GM19468 (cell line): ENCODE results near the gene NEAT1.
A peak's percentile ranks its signal among the peaks of the same experiment; 100 is the strongest.
"Not testable (repeated sequence)": the region's sequence is repeated elsewhere in the genome, so short reads cannot be mapped to it uniquely, and the experiment has no call there.

Experiments
- ATAC-seq: cut with Tn5 transposase; IDR thresholded peaks from one replicate; pipeline ENCODE4 v1.9.1; 2021; ENCODE audit warnings: mild to moderate bottlenecking, moderate library complexity, moderate number of reproducible peaks; ENCODE audit not compliant: unreplicated experiment; ENCODE audit errors: extremely low read depth

Gene NEAT1

DNA sequence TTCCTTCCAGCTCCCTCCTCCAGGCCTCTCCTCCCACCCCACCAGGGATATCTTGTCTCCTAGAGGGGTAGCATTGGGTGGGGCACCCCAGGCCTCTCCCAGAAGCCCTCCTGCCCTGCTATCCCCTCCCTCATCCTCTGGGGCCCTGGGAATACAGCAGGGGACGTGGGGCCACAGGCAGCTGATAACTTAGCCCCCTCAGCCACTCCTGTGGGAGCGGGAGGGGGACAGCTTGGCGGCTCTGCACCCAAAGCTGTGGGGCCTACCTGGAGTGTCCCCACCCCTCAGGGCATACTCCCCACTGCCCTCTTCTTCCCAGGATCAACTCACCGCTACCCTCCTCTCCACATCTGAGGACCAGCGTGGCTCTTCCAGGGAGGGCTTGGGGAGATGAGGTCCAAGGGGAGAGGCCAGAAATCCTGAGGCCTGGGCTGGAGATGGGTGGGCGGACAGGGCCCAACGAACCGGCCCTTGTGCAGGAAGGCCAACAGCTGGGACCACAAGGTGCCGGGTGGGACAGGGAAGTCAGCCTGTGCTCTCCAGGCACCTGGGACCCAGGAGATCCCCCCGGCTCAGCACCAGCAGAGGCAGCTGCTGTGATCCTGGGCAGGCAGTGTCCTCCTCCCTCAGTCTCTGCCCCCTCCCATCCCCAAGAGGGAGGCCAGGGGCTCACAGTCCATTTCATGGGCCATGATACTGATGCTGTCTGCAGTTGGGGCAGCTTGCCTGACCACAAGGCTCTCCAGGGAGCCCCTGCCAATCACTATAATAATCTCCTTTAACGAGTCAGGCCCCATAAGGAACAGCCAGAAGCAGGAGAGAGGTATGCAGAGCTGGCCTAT, 23.2 kb downstream of the NEAT1 start:
- ATAC-seq: no peak

DNA sequence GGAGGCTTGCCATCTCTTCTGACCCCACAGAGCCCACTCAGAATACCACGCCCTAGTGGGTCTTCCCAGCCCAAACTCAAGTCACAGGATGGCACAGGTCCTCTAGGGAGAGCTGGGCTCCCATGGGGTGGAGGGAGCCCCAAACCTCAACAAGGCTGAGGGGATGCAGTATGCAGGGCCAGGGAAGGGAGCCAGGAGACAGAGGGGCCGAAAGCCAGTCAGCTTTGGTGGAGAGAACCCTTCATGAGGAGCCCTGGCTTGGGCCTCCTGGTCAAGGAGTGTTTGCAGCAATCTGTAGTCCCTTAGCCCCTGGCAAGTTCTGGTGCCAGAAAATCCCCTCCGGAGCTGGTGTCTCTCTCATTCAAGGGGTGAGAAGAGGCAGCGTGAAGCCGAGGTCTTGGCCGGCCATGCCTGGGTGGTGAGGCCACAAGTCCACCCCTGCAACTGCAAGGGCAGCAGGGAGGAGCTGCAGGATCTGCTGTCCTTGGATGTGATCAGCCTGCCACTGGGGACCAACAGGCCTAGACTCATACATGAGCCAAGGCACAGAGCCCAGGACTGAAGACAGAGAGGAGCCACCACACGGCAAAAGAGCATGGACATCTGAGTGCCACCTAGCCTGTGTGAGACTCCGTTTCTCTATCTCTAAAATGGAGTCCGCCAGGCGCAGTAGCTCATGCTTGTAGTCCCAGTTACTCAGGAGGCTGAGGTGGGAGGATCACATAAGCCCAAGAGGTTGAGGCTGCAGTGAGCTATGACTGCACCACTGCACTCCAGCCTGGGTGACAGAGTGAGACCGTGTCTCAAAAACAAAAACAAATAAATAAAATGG, 24.1 kb downstream of the NEAT1 start:
- ATAC-seq: no peak

DNA sequence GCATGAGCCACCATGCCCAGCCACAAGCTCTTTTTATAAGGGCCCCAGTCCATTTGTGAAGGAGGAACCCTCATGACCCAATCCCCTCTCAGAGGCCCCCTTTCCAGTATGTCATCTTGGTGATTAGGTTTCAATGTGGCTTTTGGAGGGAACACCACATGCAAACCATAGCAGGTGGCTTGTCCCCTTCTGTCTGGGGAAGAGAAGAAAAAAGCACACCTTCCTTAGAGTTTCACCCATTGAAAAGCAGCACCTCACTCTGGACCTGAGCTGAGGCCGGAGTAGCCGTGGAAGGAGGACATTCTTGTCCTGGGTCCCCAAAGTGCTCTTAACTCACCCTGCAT, 25.4 kb downstream of the NEAT1 start:
- no peak for ATAC-seq

DNA sequence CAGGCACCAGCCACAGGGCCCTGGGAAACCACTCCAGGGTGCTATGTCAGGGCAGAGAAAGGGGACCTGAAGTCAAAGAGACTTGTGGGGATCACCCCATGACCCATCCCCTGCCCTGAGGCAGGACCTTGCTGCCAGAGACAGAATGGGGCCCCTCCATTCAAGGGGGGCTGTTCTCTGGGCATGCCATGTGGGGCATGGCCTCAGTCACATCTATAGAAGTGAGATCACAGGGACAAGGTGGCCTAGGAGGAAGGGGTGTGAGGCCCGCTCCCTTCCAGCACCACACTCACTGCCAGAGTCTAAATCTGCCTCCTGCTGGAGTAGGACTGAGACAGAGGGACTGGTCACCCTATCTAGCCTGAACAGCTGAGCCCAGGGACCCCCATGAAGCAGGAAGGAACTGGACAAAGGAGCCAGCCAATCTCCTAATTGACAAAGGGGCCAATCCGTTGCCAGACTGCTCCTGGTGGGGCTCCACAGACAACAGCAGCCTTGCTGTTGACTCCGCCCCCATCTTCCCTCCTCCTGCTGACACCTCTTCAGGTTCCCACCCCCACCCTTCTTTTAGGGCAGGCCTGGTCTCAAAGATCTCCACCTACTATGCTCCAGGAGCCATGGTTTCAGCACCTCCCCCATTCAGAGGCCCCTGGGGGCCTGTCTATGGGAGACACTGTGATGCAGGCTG, 26.0 kb downstream of the NEAT1 start:
- no peak for ATAC-seq

DNA sequence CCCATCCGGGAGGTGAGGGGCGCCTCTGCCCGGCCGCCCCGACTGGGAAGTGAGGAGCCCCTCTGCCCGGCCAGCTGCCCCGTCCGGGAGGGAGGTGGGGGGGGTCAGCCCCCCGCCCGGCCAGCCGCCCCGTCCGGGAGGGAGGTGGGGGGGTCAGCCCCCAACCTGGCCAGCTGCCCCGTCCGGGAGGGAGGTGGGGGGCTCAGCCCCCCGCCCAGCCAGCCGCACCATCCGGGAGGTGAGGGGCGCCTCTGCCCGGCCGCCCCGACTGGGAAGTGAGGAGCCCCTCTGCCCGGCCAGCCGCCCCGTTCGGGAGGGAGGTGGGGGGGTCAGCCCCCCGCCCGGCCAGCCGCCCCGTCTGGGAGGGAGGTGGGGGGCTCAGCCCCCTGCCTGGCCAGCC, 28.7 kb downstream of the NEAT1 start:
- not testable (repeated sequence) for ATAC-seq

DNA sequence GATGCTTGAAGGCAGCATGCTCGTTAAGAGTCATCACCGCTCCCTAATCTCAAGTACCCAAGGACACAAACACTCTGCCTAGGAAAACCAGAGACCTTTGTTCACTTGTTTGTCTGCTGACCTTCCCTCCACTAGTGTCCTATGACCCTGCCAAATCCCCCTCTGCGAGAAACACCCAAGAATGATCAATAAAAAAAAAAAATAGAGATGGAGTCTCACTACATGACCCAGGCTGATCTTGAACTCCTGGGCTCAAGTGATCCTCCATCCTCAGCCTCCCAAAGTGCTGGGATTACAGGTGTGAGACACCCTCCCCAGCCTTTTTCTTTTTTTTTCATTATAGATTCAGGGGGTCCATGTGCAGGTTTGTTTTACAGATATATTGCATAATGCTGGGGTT, 29.7 kb downstream of the NEAT1 start:
- not testable (repeated sequence) for ATAC-seq

DNA sequence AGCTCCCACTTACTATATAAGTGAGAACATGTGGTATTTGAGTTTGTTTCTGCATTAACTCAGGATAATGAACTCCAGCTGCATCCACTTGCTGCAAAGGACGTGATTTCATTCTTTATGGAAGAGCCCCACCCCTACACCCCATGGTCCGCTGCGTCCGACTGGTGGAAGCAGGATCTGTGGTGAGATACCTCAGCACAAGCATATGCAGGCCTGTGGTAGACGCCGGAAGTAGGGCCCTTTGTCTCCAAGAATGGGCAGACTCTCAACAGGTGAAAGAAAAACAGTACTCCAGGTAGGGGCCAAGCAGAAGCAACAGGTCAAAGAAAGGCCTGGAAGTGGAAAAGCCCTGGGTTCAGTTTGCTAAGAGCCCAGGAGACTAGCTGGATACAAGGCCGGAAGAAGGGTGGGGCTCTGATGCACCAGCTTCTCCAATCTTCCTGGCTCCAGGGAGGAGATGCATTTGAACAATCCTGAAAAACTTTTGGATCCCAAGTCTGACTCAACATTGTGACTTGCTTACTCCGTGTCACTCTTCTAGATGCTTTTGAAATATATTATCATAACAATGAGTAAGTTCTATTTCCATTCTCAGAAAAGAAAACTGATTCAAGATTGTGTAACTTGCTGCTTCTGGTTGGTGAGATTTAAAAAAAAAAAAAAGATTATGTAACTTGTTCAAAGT, 30.4 kb downstream of the NEAT1 start:
- no peak for ATAC-seq

DNA sequence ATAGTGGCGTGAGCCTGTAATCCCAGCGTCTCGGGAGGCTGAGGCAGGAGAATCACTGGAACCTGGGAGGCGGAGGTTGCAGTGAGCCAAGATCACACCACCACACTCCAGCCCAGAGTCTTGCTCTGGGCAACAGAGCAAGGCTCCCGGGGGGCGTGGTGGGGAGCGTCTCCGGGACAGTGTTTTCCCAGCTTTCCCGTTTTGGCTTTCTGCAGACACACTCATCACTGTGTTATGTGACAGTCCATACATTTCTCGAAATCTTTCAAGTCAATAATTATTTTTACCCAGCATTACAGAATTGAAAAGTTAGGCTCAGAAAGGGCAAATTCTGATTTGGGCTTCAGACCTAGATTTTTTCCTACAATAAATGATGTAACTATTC, 31.7 kb downstream of the NEAT1 start:
- ATAC-seq: no peak

DNA sequence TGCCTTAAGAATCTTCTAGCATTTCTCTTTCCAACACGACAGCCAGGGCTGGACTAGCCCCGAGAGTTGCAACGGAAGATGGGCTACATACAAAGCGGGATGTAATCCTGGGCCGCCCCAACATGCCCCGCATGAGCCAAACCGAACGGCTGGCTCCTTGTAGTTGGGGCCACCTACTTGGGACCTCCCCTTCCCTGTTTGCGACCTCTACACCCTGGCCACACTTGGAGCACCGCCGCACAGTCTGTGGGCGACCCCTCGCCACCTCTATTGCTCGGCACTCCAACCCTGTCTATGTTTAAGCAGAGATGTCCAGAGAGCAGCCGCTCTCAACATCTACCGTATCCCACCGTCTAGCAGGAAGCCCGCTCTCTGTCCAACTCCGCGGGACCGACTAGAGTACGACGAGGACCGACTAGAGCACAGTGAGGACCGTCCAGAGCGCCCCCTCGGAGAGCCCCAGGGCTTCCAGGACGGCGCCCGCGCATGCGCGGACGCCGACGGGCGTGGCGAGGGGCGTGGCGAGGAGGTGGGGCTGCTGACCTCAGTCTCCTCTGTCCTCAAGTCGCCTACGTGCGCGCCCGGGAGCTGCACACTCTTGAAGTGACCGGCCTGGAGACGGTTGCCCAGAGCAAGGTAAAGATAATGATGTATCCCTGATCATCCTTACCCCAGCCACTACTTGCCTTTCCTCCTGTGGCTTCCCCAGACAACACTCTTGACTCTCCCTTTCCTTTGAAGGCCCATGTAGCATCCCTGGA, 32.3 kb downstream of the NEAT1 start:
- ATAC-seq: peak; percentile 49

DNA sequence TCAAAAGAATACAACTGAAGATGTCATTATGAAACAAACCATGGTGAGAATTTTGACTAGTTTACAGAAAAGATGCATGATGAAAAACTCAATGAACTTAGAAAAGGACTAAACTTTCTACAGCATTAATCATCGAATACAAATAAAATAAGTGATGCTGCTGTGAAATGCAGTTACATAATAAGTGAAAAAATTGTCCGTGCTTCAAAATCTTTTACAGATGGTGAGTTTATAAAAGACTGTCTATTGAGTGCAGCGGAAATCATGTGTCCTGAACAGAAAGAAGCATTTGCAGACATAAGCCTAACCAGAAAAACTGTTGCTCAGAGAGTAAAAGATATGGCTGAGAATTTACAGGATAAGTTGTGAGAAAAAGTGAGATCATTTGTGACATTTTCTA, 33.8 kb downstream of the NEAT1 start:
- ATAC-seq: no peak

DNA sequence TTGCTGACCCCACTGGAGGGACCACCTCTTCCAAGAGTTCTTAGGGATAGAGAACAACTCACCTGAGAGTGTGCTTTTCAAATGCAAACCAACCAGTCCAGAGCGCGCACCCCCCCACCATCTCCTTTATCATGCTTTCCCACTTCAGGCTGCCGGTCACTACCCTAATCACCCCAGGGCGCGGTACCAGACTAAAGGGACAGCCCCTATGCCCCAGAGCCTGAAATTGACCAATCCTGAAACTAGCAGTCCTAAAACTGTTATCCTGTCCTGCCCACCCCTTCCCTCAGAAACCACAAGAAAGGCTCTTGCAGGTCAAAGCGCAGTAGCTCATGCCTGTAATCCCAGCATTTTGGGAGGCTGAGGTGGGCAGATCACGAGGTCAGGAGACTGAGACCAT, 37.0 kb downstream of the NEAT1 start:
- ATAC-seq: no peak

DNA sequence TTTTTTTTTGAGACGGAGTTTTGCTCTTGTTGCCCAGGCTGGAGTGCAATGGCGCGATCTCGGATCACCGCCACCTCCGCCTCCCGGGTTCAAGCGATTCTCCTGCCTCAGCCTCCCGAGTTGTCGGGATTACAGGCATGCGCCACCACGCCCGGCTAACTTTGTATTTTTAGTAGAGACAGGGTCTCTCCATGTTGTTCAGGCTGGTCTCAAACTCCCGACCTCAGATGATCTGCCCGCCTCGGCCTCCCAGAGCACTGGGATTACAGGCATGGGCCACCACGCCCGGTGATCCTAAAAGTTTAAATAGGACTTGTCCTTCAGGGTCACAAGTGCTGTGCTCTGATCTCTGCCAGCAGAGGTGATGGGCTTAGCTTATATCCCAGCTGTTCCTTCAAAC, 42.9 kb downstream of the NEAT1 start:
- not testable (repeated sequence) for ATAC-seq

DNA sequence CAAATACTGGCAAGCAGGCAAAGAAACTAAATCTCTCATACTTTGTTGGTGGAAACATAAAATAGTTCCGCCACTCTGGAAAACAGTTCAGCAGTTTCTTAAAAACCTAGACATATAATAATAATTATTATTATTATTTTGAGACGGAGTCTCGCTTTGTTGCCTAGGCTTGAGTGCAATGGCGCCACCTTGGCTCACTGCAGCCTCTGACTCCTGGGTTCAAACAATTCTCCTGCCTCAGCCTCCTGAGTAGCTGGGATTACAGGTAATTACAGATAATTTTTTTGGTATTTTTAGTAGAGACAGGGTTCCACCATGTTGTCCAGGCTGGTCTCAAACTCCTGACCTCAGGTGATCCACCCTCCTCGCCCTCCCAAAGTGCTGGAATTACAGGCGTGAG, 44.7 kb downstream of the NEAT1 start:
- not testable (repeated sequence) for ATAC-seq

DNA sequence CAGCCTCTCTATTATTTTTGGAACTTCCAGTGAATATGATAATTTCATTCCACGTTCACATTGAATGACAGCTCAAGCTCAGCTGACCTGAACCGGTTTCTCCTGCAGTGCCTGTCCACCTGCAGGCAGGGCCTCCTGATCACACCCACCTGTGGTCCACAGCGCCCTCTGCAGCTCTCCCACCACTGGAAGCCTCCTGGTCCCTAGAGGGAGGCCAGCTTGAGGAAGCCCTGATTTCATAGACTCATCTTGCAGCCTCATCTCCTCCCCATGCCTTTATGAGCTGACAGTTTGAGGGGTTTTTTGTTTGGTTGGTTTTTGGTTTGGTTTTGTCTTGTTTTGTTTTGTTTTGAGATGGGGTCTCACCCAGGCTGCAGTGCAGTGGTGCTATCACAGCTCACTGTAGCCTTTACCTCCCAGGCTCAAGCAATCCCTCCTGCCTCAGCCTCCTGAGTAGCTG, 46.3 kb downstream of the NEAT1 start:
- ATAC-seq: peak; percentile 26

DNA sequence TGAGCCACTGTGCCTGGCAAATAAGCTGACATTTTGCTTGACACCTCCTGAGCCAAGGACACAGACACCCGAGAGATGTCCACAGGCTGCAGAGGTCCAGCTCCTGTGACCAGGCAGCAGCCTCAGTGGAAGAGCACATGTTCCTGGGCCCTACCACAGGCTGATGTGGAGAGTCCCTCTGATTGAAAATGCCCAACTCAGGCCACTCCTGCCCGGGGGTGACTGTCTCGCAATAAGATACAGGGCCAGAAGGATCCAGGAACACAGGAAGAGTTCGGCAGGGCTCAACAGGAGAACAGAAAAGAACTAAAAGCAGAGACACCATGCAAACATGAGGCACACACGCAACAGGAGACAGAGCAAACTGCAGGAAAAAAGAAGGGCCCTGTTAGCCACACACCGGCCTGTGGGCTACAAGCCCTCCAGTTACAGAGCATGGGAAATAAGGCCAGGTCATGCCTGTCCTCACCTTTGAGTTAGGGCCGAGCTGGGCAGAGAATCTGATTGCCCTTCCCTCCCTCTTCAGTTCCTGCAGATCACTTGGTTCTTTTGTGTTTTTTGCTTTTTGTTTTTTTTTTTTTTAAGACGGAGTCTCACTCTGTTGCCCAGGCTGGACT, 47.9 kb downstream of the NEAT1 start:
- no peak for ATAC-seq

DNA sequence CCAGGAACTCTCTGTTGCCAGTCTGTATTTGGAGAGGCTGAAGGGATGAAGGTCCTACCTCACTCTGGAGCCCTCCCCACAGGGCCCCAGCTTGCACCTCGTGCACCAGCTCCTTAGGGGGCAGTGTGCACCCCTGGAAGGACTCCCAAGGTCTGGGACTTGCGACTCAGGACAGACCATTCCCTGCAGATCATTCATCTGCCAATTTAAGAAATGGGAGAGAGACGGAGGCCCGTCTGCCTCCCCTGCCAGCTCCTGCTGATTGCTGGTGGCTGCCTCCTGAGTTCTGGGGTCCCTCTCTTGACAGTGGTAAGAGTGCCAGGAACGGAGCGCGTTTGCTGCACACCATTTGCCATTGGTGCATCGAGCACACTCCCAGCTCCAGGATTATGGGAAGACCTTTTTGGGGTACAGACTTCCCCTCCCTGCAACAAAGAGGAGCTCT, 48.9 kb downstream of the NEAT1 start:
- ATAC-seq: no peak

DNA sequence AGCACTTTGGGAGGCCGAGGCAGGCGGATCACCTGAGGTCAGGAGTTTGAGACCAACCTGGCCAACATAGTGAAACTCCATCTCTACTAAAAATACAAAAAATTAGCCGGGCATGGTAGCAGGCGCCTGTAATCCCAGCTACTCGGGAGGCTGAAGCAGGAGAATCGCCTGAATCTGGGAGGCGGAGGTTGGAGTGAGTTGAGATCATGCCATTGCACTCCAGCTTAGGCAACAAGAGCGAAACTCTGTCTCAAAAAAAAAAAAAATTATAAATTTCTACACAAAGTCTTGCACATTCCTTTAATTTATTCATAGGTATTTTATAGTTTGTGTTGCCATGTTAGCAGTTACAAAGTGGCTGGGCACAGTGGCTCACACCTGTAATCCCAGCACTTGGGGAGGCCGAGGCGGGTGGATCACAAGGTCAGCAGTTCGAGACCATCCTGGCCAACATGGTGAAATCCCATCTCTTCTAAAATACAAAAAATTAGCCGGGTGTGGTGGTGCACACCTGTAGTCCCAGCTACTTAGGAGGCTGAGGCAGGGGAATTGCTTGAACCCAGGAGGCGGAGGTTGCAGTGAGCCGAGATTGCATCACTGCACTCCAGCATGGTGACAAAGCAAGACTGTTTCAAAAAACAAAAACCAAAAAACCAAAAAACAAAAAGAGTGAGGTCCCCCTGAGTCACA, 50.1 kb downstream of the NEAT1 start:
- ATAC-seq: not testable (repeated sequence)

DNA sequence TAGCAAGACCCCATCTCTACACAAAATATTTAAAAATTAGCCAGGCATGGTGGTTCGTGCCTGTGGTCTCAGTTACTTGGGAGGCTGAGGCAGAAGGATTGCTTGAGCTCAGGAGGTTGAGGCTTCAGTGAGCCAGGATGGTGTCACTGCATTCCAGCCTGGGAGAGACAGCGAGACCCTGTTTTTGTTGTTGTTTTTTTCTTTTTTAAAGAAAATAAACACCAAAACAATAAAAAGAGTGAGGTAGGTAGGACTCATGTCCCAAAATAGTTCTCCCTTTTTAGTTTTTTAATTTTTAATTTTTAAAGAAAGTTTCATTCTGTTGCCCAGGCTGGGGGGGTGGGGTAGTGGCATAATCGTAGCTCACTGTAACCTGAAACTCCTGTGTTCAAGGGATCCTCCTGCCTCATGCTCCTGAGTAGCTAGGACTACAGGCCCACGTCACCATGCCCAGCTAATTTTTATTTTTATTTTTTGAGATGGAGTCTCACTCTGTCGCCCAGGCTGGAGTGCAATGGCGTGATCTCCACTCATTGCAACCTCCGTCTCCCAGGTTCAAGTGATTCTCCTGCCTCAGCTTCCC, 50.8 kb downstream of the NEAT1 start:
- ATAC-seq: no peak
